Aortic smooth muscle cell (primary cell): Measurements from ENCODE around the gene ANKRD53. TPM values are rescaled to one million over a fixed set of nuclear protein-coding genes. Genes with fewer than 3 reads are reported as not detected.

Source experiments
- total RNA-seq: library from RNA; depleted of rRNA; stranded (reverse); fragments of >200 nt; gene quantifications from 2 replicates; pipeline ENCODE4 v1.2.3, GENCODE V29; 2014

ANKRD53 gene
- 0.37 and 0.40 TPM in 2 replicates for total RNA-seq

GRCh38 chr2:70978341-70979179 is at the start of gene ANKRD53:
Gene ANKRD53 (plus strand): TSS chr2:70978630. CDS start chr2:70978646, 16 bp downstream.

GRCh38 chr2:70935468-70936164 is 42.8 kb upstream of the ANKRD53 start, which contains the start of gene ATP6V1B1:
Gene ATP6V1B1 (plus strand): TSS chr2:70935900. CDS start chr2:70935955, 55 bp downstream.

GRCh38 chr2:70994699-70995425 is 16.4 kb downstream of the ANKRD53 start, which contains the start of gene TEX261:
Gene TEX261 (minus strand): TSS chr2:70994873. CDS start chr2:70994757, 116 bp downstream.

Other genes starting within 250 kb of the ANKRD53 start
- gene ADD2, start 210.4 kb upstream of the ANKRD53 start, total RNA-seq: under 0.01 and 0.06 TPM in 2 replicates
- not detected in 2 replicates for gene FIGLA, start 188.0 kb upstream of the ANKRD53 start, total RNA-seq
- not detected in 2 replicates for gene CLEC4F, start 158.0 kb upstream of the ANKRD53 start, total RNA-seq
- not detected in 2 replicates for gene CD207, start 142.8 kb upstream of the ANKRD53 start, total RNA-seq
- 1.1 and 1.3 TPM in 2 replicates for gene VAX2, start 78.1 kb upstream of the ANKRD53 start, total RNA-seq
- gene ATP6V1B1, start 42.7 kb upstream of the ANKRD53 start, total RNA-seq: 1.3 TPM in 2 replicates
- gene TEX261, start 16.2 kb downstream of the ANKRD53 start, total RNA-seq: 30.4 and 36.3 TPM in 2 replicates
- gene NAGK, start 90.0 kb downstream of the ANKRD53 start, total RNA-seq: 72.4 and 76.9 TPM in 2 replicates
- 24.6 and 30.3 TPM in 2 replicates for gene MCEE, start 151.6 kb downstream of the ANKRD53 start, total RNA-seq
- 16.8 and 23.6 TPM in 2 replicates for gene MPHOSPH10, start 152.0 kb downstream of the ANKRD53 start, total RNA-seq
- 0.12 and 0.26 TPM in 2 replicates for gene PAIP2B, start 248.5 kb downstream of the ANKRD53 start, total RNA-seq